HepG2 (cell line): ENCODE measurements around the gene CASKIN1. TPM values are rescaled to one million over a fixed set of nuclear protein-coding genes. Genes with fewer than 3 reads are reported as not detected.

ENCODE experiments used
- ATAC-seq: fragments of 200-7000 bp; cut with Tn5 transposase; 3 replicates; pipeline ENCODE4 v1.9.1; 2020; ENCODE audit warnings: mild to moderate bottlenecking, moderate library complexity
- BruUV-seq: library from RNA; stranded (reverse); fragments of 400-500 nt; replicated peaks from 2 replicates; lab custom pipeline; 2021; lab: Mats Ljungman, UMichigan
- CTCF ChIA-PET: fragments of 300-600 bp; formaldehyde crosslinking; extraction: SDS; loops from one replicate; lab custom pipeline; 2021; ENCODE audit warnings: low total read pairs, inconsistent platforms, low intra/inter-chr PET ratio; lab: Yijun Ruan, JAX
- POLR2A ChIA-PET: fragments of 350-600 bp; sonication (Branson Sonifier 250); formaldehyde crosslinking; loops from one replicate; lab custom pipeline; 2020; ENCODE audit warnings: antibody characterized with exemption, inconsistent platforms; lab: Yijun Ruan, JAX
- DNase-seq: peaks from one replicate; pipeline ENCODE4 v3.0.0-alpha.2; 2015; ENCODE audit warnings: low spot score
- FAIRE-seq: peaks from 3 replicates; lab custom pipeline; 2011; peaks lifted over from hg19 to GRCh38; lab: Jason Lieb, UNC
- H2AFZ ChIP-seq: one replicate; pipeline ENCODE4 v1.6.1; 2011; ENCODE audit warnings: low read length, inconsistent platforms
- H3K27ac ChIP-seq: fragments of 300-600 bp; 3 replicates; pipeline ENCODE4 v1.8.0; 2011; ENCODE audit warnings: mixed run types, mild to moderate bottlenecking, mixed read lengths, low read length, inconsistent platforms; ENCODE audit not compliant: insufficient read depth; ENCODE audit errors: extremely low read length
- H3K27me3 ChIP-seq, 2 experiments: fragments of 200-600 bp in 1 of 2; 2 replicates in 1 of 2; 3 replicates in 1 of 2; pipeline versions ENCODE4 v1.6.0 to v1.8.0; 2011; ENCODE audit warnings: low read length in 2 of 2, mild to moderate bottlenecking in 2 of 2, moderate library complexity in 2 of 2, inconsistent platforms in 1 of 2; ENCODE audit not compliant: insufficient read depth in 2 of 2, control insufficient read depth in 1 of 2
- H3K36me3 ChIP-seq, 2 experiments: fragments of 200-600 bp in 1 of 2; replicated peaks in 1 of 2; 2 replicates in 1 of 2; 3 replicates in 1 of 2; pipeline versions ENCODE4 v1.5.1 to v1.8.0; 2011; ENCODE audit warnings: low read length in 2 of 2, inconsistent platforms in 1 of 2; ENCODE audit not compliant: insufficient read depth in 2 of 2, control insufficient read depth in 1 of 2
- H3K4me1 ChIP-seq: 2 replicates; pipeline ENCODE4 v1.5.1; 2012; ENCODE audit warnings: low read length, inconsistent platforms; ENCODE audit not compliant: insufficient read depth
- H3K4me2 ChIP-seq: 2 replicates; pipeline ENCODE4 v1.6.0; 2011; ENCODE audit warnings: low read depth, low read length, inconsistent platforms
- H3K4me3 ChIP-seq, 3 experiments: fragments of 200-600 bp in 1 of 3; sonication (generic), shearing (Covaris generic) in 1 of 3; replicated peaks in 1 of 3; 2 replicates each; pipeline ENCODE4 v1.5.1; 2011 to 2016; ENCODE audit warnings: low read length in 3 of 3, inconsistent platforms in 2 of 3, low read depth in 2 of 3, mild to moderate bottlenecking in 2 of 3, control low read depth in 1 of 3, mixed read lengths in 1 of 3; ENCODE audit not compliant: insufficient read depth in 1 of 3
- H3K79me2 ChIP-seq: one replicate; pipeline ENCODE4 v1.6.1; 2011; ENCODE audit warnings: low read length, inconsistent platforms; ENCODE audit not compliant: insufficient read depth
- H3K9ac ChIP-seq: 2 replicates; pipeline ENCODE4 v1.6.0; 2011; ENCODE audit warnings: mild to moderate bottlenecking, low read depth, low read length, inconsistent platforms; ENCODE audit not compliant: insufficient read depth
- H3K9me3 ChIP-seq: 2 replicates; pipeline ENCODE4 v1.5.1; 2012; ENCODE audit warnings: mild to moderate bottlenecking, low read length
- H4K20me1 ChIP-seq: 2 replicates; pipeline ENCODE4 v1.6.0; 2011; ENCODE audit warnings: inconsistent platforms, mild to moderate bottlenecking, low read length, moderate library complexity; ENCODE audit not compliant: insufficient read depth
- ATF1 ChIP-seq: IDR thresholded peaks from 2 replicates; pipeline ENCODE4 v1.6.1; 2016; ENCODE audit warnings: mild to moderate bottlenecking, control low read depth
- CEBPB ChIP-seq: IDR thresholded peaks from 2 replicates; pipeline ENCODE4 v1.6.1; 2011; ENCODE audit warnings: low read depth, low read length, improper control_type of control experiment, borderline replicate concordance
- CEBPG ChIP-seq: IDR thresholded peaks from 2 replicates; pipeline ENCODE4 v1.6.1; 2016
- DPF2 ChIP-seq: sonication (generic); formaldehyde crosslinking; IDR thresholded peaks from 2 replicates; pipeline ENCODE4 v1.4.0; 2020; ENCODE audit warnings: mild to moderate bottlenecking, low read depth, missing genetic modification reagents, borderline replicate concordance
- FOSL2 ChIP-seq: sonication (generic); formaldehyde crosslinking; IDR thresholded peaks from 2 replicates; pipeline ENCODE4 v1.4.0; 2020; ENCODE audit warnings: missing genetic modification reagents
- FOXO1 ChIP-seq: sonication (generic); formaldehyde crosslinking; IDR thresholded peaks from 2 replicates; pipeline ENCODE4 v1.4.0; 2020; ENCODE audit warnings: missing genetic modification reagents
- HINFP ChIP-seq: sonication (generic); formaldehyde crosslinking; IDR thresholded peaks from 2 replicates; pipeline ENCODE4 v1.4.0; 2020; ENCODE audit warnings: low read depth, mild to moderate bottlenecking, missing genetic modification reagents
- HNRNPUL1 ChIP-seq: fragments of 200-400 bp; formaldehyde crosslinking; IDR thresholded peaks from 2 replicates; pipeline ENCODE4 v1.6.1; 2017; ENCODE audit warnings: low read depth, mild to moderate bottlenecking, low read length, moderate library complexity
- MXD4 ChIP-seq: IDR thresholded peaks from 2 replicates; pipeline ENCODE4 v1.6.1; 2016; ENCODE audit warnings: mild to moderate bottlenecking, missing biosample characterization, missing genetic modification reagents
- NFATC3 ChIP-seq: sonication (generic); formaldehyde crosslinking; IDR thresholded peaks from 2 replicates; pipeline ENCODE4 v1.5.1; 2020; ENCODE audit warnings: mild to moderate bottlenecking, missing genetic modification reagents
- NFE2 ChIP-seq: sonication (generic); formaldehyde crosslinking; IDR thresholded peaks from 2 replicates; pipeline ENCODE4 v1.4.0; 2020; ENCODE audit warnings: missing genetic modification reagents
- NFYC ChIP-seq: IDR thresholded peaks from 2 replicates; pipeline ENCODE4 v1.6.1; 2016; ENCODE audit warnings: missing genetic modification reagents, missing compliant biosample characterization
- PHF8 ChIP-seq: sonication (generic); formaldehyde crosslinking; IDR thresholded peaks from 2 replicates; pipeline ENCODE4 v1.5.0; 2020; ENCODE audit warnings: missing genetic modification reagents
- RFX3 ChIP-seq: IDR thresholded peaks from 2 replicates; pipeline ENCODE4 v1.6.1; 2016; ENCODE audit warnings: missing biosample characterization, missing genetic modification reagents
- SOX6 ChIP-seq, 2 experiments: fragments of 450-650 bp in 1 of 2; sonication (generic) in 1 of 2; formaldehyde crosslinking in 1 of 2; IDR thresholded peaks; 2 replicates each; pipeline versions ENCODE4 v1.4.0 to v1.6.1; 2017 to 2020; ENCODE audit warnings: antibody characterized with exemption in 1 of 2, mild to moderate bottlenecking in 1 of 2, missing genetic modification reagents in 1 of 2
- TMF1 ChIP-seq: sonication (generic); formaldehyde crosslinking; IDR thresholded peaks from 2 replicates; pipeline ENCODE4 v1.8.1; 2022; ENCODE audit warnings: low read depth, missing genetic modification reagents
- ZEB1 ChIP-seq: IDR thresholded peaks from 2 replicates; pipeline ENCODE4 v1.6.1; 2012; ENCODE audit warnings: mild to moderate bottlenecking, low read depth, inconsistent platforms; ENCODE audit not compliant: insufficient replicate concordance
- ZNF337 ChIP-seq: sonication (generic); formaldehyde crosslinking; IDR thresholded peaks from 2 replicates; pipeline ENCODE4 v1.5.1; 2020; ENCODE audit warnings: missing genetic modification reagents, low read depth, mild to moderate bottlenecking, borderline replicate concordance
- ZNF343 ChIP-seq: sonication (generic); formaldehyde crosslinking; IDR thresholded peaks from 2 replicates; pipeline ENCODE4 v1.4.0; 2020; ENCODE audit warnings: mild to moderate bottlenecking, missing genetic modification reagents
- ZNF556 ChIP-seq: sonication (generic); formaldehyde crosslinking; IDR thresholded peaks from 2 replicates; pipeline ENCODE4 v1.4.0; 2020; ENCODE audit warnings: mild to moderate bottlenecking, missing genetic modification reagents, borderline replicate concordance
- ZNF580 ChIP-seq: IDR thresholded peaks from 2 replicates; pipeline ENCODE4 v1.6.1; 2016; ENCODE audit warnings: low read depth, borderline replicate concordance
- ZNF768 ChIP-seq: sonication (generic); formaldehyde crosslinking; IDR thresholded peaks from 2 replicates; pipeline ENCODE4 v1.4.0; 2020; ENCODE audit warnings: missing genetic modification reagents
- WGBS: methylation state at CpG from one replicate; pipeline ENCODE4 v1.1.6; 2017; ENCODE audit warnings: low lambda C conversion rate; 5-methylcytosine and 5-hydroxymethylcytosine counted together
- in situ Hi-C: cut with HindIII; loops from 2 replicates; pipeline ENCODE4 v1.10.0; 2017; ENCODE audit warnings: low pct_unique_long_range_greater_than_20kb; ENCODE audit not compliant: extremely low pct_ligation_motif_present
- intact Hi-C: fragments of 100-400 bp; cut with micrococcal nuclease; formaldehyde crosslinking; loops from one replicate; pipeline ENCODE4 v1.10.0; 2022; ENCODE audit not compliant: unreplicated experiment
- polyA plus RNA-seq, 8 experiments: library from polyadenylated mRNA; depleted of rRNA in 3 of 8; stranded (reverse) in 7 of 8; unstranded in 1 of 8; fragments of >200 nt; fragmentation: Illumina TruSeq in 4 of 8; extraction: Trizol in 4 of 8; gene quantifications; 2 replicates each; pipeline versions ENCODE4 v1.2.1 to v1.2.3, GENCODE V29; 2011 to 2016; ENCODE audit warnings: low read depth in 4 of 8, missing spikeins in 1 of 8, mixed read lengths in 1 of 8; ENCODE audit not compliant: insufficient read depth in 1 of 8
- total RNA-seq, 5 experiments: library from RNA; depleted of rRNA; stranded (reverse); fragments of >200 nt; fragmentation: Illumina TruSeq; extraction: Trizol; gene quantifications; 2 replicates each; pipeline ENCODE4 v1.2.3, GENCODE V29; 2016; ENCODE audit warnings: low read depth in 1 of 5
- TF ChIP-seq, protein P1 (sequence below): sonication (generic); formaldehyde crosslinking; conservative IDR thresholded peaks from 2 replicates; pipeline ENCODE4 v1.4.0; 2020; ENCODE audit warnings: missing genetic modification reagents

The CASKIN1 gene
- total and polyA plus RNA-seq, 2 of the 13 experiments (the other 11 are each of a cell fraction or from before 2014, with no cell fraction given): 1.2 to 2.2 TPM

DNA sequence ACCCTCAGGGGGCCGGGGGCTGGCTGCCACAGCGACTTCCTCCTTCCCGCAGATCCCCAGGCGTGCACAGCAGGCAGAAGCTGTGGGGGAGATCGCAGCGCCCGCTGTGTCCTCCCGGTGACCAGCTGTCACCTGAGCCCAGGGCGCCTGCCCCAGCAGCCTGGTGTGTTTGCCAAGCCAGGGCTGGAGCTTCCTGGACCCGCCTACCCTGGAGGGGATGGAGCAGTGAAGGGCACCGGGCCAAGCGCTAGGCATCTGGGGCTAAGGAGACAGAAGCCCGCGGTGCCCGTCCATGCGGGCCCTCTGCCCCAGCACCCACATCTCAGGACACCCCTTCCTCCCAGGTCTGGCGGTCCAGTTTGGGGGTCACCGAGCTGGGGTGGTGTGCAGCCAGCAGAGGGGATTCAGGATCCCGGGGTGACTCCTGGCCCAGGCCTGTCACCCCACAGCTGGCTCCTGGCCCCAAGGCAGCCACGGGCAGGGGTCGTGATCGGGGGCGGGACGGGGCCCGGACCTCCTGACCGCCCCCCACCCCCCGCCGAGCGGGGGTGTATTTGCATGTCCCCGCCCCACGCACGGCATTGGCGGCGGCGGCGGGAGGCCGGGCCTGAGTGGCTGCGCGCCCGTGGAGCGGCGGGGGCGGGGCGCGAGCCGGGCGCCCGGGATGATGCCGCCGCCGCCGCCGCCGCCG lies 48.3 kb downstream of the CASKIN1 start, which contains the start of gene RAB26:
RAB26 (plus strand) TSS at position 645 of the 691 bp plus-strand sequence. CDS start 159 bp downstream, outside the sequence.
- Histone ChIP-seq H3K9ac (peak within 1 kb of the TSS; percentile 55), H4K20me1 (peaks cover 49% of the 10 kb centered on the region), H3K4me2 (peak within 1 kb of the TSS; percentile 97), H3K4me1 (peaks cover 72% of the 10 kb centered on the region), H3K79me2 (peaks cover 5% of the 10 kb centered on the region), H3K9me3 (no peaks in the 10 kb centered on the region), H3K27ac (peak within 1 kb of the TSS; percentile 32), H3K4me3 (peak within 1 kb of the TSS; percentile 47 to 98 (median 53)), H3K27me3 (peaks cover 3 to 30% of the 10 kb centered on the region in 2 experiments; a peak in 4 of 5 replicates), H3K36me3 (peaks cover 0 to 5% of the 10 kb centered on the region in 2 experiments; a peak in 2 of 5 replicates), H2AFZ (no peak within 1 kb of the TSS)
- ChIA-PET CTCF (no interaction called here), POLR2A (interaction anchor here (0.8 to 3.2 kb wide), 12 partner anchors 8 to 207 kb away, joined by 3 to 10 read pairs (median 6); partner anchors contain the start of genes ECI1, GFER, NTHL1 and PKD1)
- WGBS: 3% methylated on average over 6 of the region's 55 CpGs
- DNase-seq: peak; percentile 82
- peak; percentile 59 for FAIRE-seq
- intact Hi-C loops (no loop called here), in situ Hi-C loops (loop anchor here (5.0 to 10.0 kb wide), 2 partner anchors 63 to 126 kb away; no protein-coding TSS in a partner anchor)
- BruUV-seq: no TSS peak
- peak; percentile 63 for ATAC-seq
- TF ChIP-seq RFX3 (CRISPR knock-in tag) (no peak), DPF2 (CRISPR knock-in tag) (no peak), CEBPB (no peak), TMF1 (no peak), ZNF337 (CRISPR knock-in tag) (no peak), ZNF580 (no peak), HINFP (CRISPR knock-in tag) (no peak), FOSL2 (CRISPR knock-in tag) (peak; percentile 29), HNRNPUL1 (no peak), ZNF768 (CRISPR knock-in tag) (peak; percentile 71; the same call in 1 of the 2 replicates), SOX6 (IDR thresholded peaks at IDR 0.05) (no peak), SOX6 (CRISPR knock-in tag; IDR thresholded peaks at IDR 0.05) (peak; percentile 41; the same call in 1 of the 2 replicates), NFATC3 (CRISPR knock-in tag) (no peak), ZNF556 (no peak), MXD4 (CRISPR knock-in tag) (peak; percentile 52), FOXO1 (0 out of 2 replicates have a peak, but pooled peaks have one; percentile 50), ATF1 (CRISPR knock-in tag) (no peak), CEBPG (CRISPR knock-in tag) (no peak), NFE2 (CRISPR knock-in tag) (no peak), ZNF343 (no peak), NFYC (CRISPR knock-in tag) (no peak; the same call in 1 of the 2 replicates), ZEB1 (peak; percentile 14), PHF8 (CRISPR knock-in tag) (no peak)
- TF ChIP-seq, protein P1, sequence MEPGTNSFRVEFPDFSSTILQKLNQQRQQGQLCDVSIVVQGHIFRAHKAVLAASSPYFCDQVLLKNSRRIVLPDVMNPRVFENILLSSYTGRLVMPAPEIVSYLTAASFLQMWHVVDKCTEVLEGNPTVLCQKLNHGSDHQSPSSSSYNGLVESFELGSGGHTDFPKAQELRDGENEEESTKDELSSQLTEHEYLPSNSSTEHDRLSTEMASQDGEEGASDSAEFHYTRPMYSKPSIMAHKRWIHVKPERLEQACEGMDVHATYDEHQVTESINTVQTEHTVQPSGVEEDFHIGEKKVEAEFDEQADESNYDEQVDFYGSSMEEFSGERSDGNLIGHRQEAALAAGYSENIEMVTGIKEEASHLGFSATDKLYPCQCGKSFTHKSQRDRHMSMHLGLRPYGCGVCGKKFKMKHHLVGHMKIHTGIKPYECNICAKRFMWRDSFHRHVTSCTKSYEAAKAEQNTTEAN (CRISPR knock-in tag): peak; percentile 57; the same call in 1 of the 2 replicates
